ENCODE results near the gene MAGED2.

DNA sequence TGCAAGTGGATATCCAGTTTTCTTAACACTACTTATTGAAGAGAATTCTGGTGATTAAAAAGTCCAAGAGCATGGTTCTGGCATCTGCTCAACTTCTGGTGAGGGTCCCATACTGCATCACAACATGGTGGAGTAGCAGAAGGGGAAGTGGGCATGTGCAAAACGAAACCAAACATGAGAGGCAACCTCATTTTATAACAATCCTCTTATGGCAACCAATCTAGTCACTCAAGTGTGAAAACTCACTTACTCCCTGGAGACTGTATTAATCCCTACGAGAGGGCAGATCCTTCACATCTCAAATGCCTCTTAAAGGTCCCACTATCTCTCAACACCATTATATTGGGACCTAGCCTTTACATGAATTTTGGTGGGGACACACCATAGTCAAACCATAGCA lies 57.7 kb downstream of the MAGED2 start:
- TF ChIP-seq RAD21 (IDR thresholded peaks at IDR 0.05; ENCODE audit: low read depth) (no peak), NFIC (IDR thresholded peaks at IDR 0.05) (no peak), EP300 (IDR thresholded peaks at IDR 0.05; ENCODE audit: borderline replicate concordance) (no peak), CEBPB (IDR thresholded peaks at IDR 0.05) (no peak), TCF12 (IDR thresholded peaks at IDR 0.05; ENCODE audit: low read depth) (no peak), YY1 (IDR thresholded peaks at IDR 0.05; ENCODE audit: low read depth) (no peak), CREB1 (IDR thresholded peaks at IDR 0.05; ENCODE audit: low read depth) (no peak), EGR1 (IDR thresholded peaks at IDR 0.05) (no peak), FOXM1 (IDR thresholded peaks at IDR 0.05; ENCODE audit: borderline replicate concordance, low read depth) (no peak), TEAD4 (IDR thresholded peaks at IDR 0.05) (no peak)
- TF ChIP-seq, protein P1, sequence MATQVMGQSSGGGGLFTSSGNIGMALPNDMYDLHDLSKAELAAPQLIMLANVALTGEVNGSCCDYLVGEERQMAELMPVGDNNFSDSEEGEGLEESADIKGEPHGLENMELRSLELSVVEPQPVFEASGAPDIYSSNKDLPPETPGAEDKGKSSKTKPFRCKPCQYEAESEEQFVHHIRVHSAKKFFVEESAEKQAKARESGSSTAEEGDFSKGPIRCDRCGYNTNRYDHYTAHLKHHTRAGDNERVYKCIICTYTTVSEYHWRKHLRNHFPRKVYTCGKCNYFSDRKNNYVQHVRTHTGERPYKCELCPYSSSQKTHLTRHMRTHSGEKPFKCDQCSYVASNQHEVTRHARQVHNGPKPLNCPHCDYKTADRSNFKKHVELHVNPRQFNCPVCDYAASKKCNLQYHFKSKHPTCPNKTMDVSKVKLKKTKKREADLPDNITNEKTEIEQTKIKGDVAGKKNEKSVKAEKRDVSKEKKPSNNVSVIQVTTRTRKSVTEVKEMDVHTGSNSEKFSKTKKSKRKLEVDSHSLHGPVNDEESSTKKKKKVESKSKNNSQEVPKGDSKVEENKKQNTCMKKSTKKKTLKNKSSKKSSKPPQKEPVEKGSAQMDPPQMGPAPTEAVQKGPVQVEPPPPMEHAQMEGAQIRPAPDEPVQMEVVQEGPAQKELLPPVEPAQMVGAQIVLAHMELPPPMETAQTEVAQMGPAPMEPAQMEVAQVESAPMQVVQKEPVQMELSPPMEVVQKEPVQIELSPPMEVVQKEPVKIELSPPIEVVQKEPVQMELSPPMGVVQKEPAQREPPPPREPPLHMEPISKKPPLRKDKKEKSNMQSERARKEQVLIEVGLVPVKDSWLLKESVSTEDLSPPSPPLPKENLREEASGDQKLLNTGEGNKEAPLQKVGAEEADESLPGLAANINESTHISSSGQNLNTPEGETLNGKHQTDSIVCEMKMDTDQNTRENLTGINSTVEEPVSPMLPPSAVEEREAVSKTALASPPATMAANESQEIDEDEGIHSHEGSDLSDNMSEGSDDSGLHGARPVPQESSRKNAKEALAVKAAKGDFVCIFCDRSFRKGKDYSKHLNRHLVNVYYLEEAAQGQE (IDR thresholded peaks at IDR 0.05; ENCODE audit: low read depth): no peak
- TF ChIP-seq, protein P2, sequence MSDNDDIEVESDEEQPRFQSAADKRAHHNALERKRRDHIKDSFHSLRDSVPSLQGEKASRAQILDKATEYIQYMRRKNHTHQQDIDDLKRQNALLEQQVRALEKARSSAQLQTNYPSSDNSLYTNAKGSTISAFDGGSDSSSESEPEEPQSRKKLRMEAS (IDR thresholded peaks at IDR 0.05): no peak
- TF ChIP-seq, protein P3, sequence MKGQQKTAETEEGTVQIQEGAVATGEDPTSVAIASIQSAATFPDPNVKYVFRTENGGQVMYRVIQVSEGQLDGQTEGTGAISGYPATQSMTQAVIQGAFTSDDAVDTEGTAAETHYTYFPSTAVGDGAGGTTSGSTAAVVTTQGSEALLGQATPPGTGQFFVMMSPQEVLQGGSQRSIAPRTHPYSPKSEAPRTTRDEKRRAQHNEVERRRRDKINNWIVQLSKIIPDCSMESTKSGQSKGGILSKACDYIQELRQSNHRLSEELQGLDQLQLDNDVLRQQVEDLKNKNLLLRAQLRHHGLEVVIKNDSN (IDR thresholded peaks at IDR 0.05): no peak
